Measurements from ENCODE around the gene LAYN.

Gene LAYN

GRCh38 chr11:111592491-111592890 lies 52.0 kb downstream of the LAYN start:
- no peak for TF ChIP-seq CTCF (IDR thresholded peaks at IDR 0.05; ENCODE audit: control insufficient read depth, insufficient read depth, low read depth, low read length, missing control alignments)
- DNase-seq (ENCODE audit: low read depth): no peak
- H3K4me3 ChIP-seq (ENCODE audit: control insufficient read depth, low read depth, low read length): no peak overlapping the region

- DNase-seq (ENCODE audit: low read depth): no peak
- H3K4me3 ChIP-seq (ENCODE audit: control insufficient read depth, low read depth, low read length): no peak overlapping the region
- no peak for TF ChIP-seq CTCF (IDR thresholded peaks at IDR 0.05; ENCODE audit: control insufficient read depth, insufficient read depth, low read depth, low read length, missing control alignments)
Measured at GRCh38 chr11:111596319-111596718, 55.8 kb downstream of the LAYN start.

- H3K4me3 ChIP-seq (ENCODE audit: control insufficient read depth, low read depth, low read length): no peak overlapping the region
- DNase-seq (ENCODE audit: low read depth): no peak
- TF ChIP-seq CTCF (IDR thresholded peaks at IDR 0.05; ENCODE audit: control insufficient read depth, insufficient read depth, low read depth, low read length, missing control alignments): no peak
Measured at GRCh38 chr11:111598148-111598547, 57.6 kb downstream of the LAYN start.

- no peak for DNase-seq (ENCODE audit: low read depth)
Measured at GRCh38 chr11:111598559-111598958, 58.0 kb downstream of the LAYN start.

GRCh38 chr11:111601636-111601978 lies 61.1 kb downstream of the LAYN start:
- H3K4me3 ChIP-seq (ENCODE audit: control insufficient read depth, low read depth, low read length): peak overlapping the region; percentile 37
- no peak for DNase-seq (ENCODE audit: low read depth)
- TF ChIP-seq CTCF (IDR thresholded peaks at IDR 0.05; ENCODE audit: control insufficient read depth, insufficient read depth, low read depth, low read length, missing control alignments): no peak

More at GRCh38 chr11:111598559-111598958, 58.0 kb downstream of the LAYN start:
- no peak for TF ChIP-seq CTCF (IDR thresholded peaks at IDR 0.05; ENCODE audit: control insufficient read depth, insufficient read depth, low read depth, low read length, missing control alignments)
- no peak overlapping the region for H3K4me3 ChIP-seq (ENCODE audit: control insufficient read depth, low read depth, low read length)

- TF ChIP-seq CTCF (IDR thresholded peaks at IDR 0.05; ENCODE audit: control insufficient read depth, insufficient read depth, low read depth, low read length, missing control alignments): peak; percentile 94
- H3K4me3 ChIP-seq (ENCODE audit: control insufficient read depth, low read depth, low read length): peak within 1 kb of the TSS; percentile 97
- DNase-seq (ENCODE audit: low read depth): peak; percentile 71
Measured at GRCh38 chr11:111601979-111602864, 61.7 kb downstream of the LAYN start, which contains the start of gene SIK2. SIK2 (plus strand) TSS chr11:111602449; CDS start chr11:111602564, 115 bp downstream.
